NCI-H2171 treated with DMSO at 0.1 percent for 48 hours (cell line): ENCODE results near the gene FRMPD1.
"Not testable (repeated sequence)": the region's sequence is repeated elsewhere in the genome, so short reads cannot be mapped to it uniquely, and the experiment has no call there.

ENCODE experiments used
- DNase-seq: peaks from one replicate; lab custom pipeline; 2025; lab: John Stamatoyannopoulos, UW

FRMPD1 gene, protein sequence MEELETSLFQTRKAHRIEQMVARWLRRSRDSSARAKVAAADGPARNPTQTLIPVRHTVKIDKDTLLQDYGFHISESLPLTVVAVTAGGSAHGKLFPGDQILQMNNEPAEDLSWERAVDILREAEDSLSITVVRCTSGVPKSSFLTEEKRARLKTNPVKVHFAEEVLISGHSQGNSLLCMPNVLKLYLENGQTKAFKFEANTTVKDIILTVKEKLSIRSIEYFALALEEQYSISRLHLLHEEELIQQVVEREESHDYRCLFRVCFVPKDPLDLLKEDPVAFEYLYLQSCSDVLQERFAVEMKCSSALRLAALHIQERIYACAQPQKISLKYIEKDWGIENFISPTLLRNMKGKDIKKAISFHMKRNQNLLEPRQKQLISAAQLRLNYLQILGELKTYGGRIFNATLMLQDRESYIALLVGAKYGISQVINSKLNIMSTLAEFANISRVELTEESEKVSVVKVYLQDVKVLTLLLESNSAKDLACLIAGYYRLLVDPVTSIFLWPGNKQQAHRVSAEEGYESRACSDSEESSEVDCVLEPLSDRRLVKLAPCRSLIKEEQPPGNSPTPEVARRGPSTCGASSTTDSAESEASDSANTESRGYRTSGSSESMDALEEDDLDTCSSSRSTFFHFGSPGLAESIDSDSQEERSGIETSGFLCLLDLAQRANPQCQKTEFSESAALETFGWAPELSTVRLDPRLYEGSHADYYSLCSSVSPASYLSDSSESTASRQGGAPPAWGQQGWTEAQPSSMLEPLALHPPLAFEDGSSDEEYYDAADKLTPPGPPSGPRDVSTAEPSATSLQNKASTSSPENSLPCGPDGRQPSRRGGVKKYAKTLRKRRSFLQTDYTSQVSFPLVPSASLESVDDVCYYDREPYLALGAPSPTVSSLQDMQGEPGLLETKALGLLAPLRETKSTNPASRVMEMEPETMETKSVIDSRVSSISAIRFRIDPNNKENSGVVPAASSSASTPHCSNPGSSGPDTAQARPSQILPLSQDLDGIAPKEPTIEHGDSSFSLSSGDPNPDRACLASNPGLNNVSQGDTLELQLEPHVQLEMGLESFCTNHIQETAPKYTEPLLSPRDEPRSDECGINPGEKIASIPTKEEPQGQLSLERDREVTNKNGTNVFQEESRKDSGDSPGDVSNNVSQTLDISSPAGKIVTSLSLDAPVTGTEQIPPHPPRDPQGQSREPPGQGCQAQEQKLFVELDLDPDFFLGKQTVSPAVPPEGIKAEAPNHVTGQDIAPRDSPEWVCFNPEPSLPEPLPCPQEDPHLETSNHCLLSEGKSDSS (N-terminal part only)

DNA sequence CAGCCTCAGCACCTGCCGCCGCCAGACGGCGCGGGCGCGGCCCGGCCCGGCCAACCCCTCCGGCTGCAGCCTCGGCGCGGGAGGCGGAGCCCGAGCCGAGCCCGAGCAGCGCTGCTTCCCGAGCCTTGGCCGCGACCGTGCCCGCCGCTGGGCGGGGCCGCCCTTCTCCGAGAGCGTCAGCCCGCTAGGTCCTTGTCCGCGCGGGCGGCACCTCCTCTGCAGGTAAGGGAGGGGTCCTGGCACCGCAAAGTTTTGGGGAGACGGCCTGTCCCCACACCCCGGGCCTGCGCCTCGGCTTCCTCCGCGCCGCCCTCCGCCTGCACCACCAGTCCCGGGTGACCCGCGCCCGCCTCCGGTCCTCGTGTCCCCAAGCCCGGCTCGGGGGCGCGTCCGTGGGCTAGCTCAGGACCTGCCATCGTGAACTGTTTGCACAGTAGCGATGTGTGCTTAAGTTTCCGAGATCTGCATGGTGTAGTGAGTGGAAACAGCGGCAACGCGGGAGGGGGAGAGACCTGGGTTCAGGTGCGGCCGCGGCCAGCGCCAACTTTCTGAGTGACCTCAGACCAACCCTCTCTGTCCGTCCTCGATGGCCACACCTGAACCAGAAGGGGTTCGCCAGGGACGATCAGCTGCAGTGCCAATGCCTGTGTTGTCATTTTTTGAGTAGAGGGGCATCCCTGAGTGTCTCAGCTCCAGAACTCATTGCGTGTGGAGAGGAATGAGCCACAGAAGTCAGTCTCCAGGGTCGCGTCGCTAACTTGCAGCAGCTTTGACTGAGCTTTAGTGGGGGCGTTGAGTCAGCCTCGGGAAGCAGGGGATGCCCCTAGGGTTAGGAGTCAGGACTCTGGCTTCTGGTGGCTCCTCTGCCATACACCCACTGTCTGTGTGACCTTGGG, at the start of gene FRMPD1:
TSS of gene FRMPD1 (plus strand) at position 82 of the 896 bp plus-strand sequence. CDS start 41,688 bp downstream, outside the sequence.
- peak; percentile 44 for DNase-seq

DNA sequence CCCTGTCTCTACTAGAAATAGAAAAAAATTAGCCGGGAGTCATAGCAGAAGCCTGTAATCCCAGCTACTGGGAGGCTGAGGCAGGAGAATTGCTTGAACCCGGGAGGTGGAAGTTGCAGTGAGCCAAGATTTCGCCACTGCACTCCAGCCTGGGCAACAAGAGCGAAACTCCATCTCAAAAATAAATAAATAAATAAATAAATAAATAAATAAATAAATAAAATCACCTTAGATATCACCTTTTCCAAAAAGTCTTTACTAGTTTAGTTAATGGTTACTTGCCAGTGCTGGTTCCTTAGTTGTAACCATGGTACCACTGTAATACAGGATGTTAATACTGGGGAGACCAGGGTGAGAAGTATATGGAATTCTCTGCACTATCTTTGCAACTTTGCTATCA, 48.7 kb upstream of the FRMPD1 start:
- not testable (repeated sequence) for DNase-seq

DNA sequence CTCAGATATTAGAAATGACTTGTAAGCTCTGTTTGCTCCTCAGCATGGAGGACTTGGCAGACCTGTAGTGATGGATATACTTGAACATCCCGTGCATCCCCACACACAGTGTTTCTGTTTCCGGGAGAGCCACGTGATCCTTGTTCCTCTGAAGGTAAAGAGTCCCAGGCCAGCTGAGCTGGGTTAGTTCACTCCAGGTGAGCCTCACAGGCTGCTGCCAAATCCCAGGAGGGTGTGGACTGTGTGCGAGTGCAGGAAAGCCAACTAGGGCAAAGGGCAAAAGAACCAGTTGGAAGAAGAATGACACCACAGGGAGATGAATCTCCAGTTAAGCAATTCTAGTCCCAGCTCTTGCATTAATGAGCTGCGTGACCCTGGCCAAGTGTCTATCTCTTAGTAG, 47.9 kb upstream of the FRMPD1 start:
- DNase-seq = peak; percentile 76

DNA sequence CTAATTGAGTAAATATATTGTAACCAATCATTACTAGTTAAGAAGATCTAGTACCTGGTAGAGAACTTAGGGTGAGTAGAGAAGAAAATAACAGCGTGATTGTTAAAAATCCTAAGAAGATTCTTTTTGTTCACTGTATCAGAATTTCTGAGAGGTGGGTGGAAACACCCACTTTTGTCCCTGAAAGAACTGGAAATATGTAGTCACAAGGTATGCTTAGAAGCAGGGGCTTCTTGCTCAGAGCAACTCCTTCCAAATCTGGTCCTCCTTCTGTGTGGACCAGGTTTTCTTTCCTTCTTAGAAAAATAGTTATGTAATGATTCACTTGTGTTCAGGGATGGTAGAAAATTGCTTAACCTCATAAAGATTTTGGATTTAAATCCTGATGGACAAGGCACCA, 46.5 kb upstream of the FRMPD1 start:
- no peak for DNase-seq

DNA sequence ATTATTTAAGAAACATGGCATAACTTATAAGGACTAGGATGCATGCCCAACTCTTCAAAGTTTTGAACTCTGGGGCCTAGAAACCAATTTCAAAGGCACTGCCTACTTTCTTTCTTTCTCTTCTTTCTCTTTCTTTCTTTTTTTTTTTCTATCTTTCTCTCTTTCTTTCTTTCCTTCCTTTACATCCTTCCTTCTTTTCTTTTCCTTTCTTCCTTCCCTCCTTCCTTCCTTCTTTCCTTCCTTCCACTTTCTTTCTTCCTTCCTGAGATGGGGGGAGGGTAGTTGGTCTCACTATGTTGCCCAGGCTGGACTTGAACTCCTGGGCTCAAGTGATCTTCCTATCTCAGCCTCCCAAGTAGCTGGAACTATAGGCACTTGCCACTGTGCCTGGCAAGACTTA, 42.5 kb upstream of the FRMPD1 start:
- DNase-seq = no peak

DNA sequence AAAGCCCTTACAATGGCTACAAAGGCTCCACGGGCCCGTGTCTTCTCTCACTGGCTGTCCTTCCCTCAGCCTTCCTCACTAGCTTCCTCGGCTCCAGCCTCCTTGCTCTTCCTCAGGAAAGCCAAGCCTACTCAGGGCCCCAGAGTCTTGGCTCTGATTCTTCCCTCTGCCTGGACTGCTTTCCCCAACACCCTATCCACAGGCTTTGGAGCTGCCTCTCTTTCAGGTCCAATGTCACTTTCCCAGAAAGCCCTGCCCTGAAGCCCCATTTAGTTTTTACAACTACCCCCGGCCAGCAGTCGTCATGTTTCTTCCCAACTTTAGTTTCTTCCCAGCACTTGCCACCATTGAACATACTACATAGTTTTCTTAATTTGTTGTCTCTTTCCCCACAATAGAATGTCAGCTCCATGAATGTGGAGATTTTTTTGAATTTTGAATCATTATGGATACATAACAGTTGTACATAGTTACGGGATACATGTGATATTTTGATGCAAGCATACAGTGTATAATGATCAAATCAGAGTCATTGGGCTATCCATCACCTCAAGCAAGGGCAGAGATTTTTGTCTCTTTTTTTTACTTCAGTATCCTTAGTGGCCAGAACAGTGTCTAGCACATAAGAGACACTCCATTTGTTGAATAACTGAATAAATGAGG, 40.9 kb upstream of the FRMPD1 start:
- no peak for DNase-seq

DNA sequence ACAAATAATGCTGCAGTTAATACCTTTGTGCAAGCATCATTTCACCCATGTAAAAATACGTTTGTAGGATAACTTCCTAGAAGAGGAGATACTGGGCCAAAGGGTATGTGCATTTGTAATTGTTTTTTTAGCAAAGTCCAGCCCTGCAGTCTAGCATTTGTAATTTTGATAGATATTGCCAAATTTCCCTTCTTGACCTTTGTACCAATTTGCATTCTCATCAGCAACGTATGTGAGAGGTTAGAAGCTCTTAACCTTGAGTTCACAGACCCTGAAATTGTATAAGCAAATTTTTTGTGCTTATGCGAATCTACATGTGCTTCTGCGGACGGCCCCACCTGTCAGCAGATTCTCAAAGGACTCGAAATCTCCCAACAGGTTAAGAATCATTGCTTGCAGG, 39.7 kb upstream of the FRMPD1 start:
- no peak for DNase-seq

DNA sequence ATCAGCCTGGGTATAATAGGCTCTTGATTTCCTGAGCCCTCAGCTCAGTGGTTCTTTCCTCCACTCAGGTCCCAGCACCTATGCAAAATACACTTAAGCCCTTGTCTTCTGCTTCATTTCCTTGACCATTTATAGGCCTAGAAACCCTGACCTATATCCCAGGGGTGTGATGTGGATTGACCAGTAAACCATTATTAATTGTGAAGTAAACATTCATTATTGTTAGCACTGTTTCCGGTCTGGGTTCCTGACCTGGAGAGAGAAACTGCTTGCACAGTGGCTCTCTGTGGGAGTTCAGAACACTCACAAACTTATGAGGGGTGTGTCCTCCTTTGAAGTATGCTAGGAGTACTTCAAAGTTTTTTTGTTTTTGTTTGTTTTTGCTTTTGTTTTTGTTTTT, 38.8 kb upstream of the FRMPD1 start:
- DNase-seq = no peak

DNA sequence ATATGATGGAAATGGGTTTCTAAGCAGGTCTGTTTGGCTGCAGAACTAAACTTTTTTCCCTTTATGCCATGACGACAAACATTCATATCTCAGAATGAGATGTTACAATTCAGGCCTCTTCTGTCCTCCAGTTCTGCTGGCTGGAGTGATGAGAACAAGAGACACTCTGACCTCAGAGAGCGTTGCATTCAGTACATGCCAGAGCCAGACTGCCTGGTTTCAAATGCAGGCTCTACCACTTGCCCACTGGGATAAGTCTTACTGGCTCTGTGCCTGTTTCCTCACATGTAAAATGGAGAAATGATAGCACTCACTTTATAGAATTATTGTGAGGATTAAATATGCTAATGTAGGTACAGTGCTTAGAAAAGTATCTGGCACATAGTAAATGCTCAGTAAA, 33.6 kb upstream of the FRMPD1 start:
- no peak for DNase-seq

DNA sequence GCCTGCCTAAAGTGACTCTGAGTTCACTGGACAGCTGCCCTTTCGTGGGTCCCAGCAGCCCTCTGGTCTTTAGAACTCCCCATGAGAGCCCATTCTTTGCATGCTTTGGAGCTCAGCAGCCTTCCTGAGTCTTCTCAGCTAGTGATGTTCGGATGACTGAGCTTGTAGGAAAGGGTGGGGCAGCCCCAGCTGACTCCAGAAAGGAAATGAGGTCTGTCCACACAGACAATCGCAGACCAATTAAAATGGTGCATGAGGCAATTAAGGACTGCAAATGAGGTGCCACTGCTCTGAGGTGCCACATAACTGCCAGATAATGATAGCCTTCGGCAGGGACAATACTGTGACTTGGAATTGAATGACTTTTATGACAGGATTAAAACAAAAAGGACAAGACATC, 32.9 kb upstream of the FRMPD1 start:
- DNase-seq = no peak

DNA sequence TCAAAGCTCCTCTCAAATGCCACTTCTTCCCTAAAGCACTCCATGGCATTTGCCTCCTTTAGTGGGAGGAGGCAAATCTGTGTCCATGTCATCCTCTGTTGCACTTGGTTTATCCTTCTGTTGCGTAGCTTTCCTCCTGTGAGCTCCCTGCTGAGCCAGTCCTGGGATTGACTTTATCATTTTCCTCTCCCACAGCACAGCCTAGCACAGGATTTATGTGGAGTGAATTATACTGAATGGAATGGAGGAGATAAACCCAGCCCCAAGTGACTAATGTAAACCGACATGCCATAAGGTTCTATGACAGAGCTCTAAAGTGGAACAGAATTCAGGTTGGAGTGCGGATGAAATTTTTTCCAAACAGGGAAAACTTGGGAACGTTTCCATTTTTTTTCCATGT, 31.9 kb upstream of the FRMPD1 start:
- DNase-seq = no peak

DNA sequence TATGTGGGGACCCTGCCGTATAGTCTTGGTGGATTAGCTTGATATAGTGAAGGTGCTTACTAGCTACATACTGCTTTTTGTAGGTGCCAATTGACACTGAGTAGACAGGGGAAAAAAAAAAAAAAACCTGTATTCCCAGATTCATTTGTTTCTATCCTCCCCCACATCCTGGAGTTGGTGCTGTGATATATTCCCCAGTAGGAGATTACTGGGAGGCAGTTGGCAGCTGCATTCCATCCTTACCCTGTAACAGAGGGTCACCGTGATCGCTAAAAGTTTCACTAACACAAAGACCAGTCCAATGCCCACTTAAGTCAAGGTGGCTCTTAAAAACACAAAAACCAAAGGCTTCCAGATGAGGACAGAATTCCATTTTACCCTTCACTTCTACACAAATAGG, 30.9 kb upstream of the FRMPD1 start:
- DNase-seq = no peak

DNA sequence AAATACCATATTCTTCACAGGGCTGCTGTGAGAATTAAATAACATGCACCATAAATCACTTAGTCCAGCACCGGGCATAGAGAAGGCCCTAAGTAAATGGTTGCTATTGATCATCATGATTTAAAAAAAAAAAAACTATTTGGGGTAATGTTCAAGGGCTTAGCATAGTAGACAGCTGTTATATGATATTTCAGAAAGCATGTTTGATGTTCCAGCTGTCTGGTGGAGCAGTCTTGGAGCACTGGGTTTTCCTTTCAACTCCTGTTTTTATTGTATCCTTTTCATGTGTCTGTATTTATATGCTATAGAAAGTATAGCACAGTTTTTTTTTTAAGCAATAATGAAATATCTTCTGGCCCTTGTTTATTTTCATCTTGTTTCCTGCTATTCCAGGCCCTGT, 30.4 kb upstream of the FRMPD1 start:
- DNase-seq = peak; percentile 36

DNA sequence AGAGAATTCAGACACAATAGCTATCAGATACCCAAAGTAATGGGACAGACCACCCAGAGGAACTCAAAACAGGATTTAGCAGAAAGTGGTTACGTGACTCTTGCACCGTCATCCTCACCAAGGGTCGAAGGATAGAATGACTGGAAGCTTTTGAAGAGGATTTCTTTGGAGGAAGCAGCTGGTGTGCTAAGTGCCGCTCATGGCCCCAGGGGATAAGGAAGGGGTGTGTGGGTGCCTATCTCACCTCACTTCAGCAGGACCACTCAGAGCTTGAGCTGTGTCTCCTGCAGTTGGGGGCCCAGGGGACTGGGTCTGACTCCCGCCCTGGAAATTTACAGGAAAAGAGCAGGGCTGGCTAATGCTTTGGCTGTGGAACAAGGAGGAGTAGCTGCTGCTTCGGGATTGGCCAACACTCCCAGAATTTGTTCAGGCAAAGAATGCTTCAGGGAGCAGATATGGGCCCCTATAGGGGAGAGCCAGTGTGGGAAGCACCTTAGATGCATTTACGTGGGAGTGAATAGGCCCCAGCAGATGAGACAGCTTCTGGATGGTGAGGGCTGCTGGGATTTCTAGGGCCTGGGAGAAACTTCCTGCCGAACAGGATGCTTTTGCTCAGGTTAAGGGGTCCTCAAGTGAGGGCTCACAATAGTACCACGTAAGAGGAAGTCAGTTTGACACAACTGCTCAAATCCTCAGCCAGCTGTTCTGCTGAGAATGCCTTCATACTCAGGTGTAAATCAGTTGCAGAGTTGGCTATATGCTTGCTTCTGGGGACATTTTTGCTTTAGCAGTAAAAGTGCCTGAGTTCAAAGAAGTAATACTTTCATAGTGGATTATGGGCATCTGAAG, 29.3 kb upstream of the FRMPD1 start:
- peak; percentile 63 for DNase-seq

DNA sequence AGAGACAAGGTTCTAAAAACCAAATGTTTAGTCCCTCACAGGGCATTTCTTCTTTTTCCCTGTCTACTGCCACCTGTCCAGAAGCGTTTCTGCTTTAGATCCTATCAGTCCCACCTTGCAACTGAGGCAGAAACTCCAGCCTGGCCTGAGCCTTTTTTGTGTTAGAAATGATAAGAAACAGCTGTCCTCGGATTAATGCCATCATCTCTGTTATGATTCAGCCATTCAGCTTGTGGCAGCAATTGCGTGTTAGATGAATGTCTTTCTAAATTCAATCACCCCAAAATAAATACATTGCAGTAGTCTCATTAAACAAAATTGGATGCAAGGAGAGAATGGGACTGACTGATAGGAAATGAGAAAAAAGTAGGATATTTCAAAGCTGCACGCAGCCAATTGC, 28.3 kb upstream of the FRMPD1 start:
- DNase-seq = no peak

DNA sequence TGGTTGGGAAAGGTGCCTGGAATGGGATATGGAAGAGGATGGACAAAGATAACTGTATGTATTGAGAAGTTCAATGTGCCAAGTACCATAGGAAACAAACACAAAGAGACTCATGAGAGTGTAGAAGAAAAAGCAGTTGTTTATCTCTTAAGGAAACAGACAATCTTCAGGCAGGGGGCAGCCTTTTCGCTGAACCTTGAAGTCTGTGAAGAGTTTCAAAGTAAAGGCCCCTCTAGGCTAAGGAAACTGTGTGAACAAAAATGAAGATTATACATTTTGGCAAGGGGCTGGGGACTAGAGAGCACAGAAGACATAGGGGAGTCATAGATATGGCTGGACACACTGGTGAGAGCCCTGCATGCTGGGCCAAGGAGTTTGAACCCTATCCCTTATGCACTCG, 27.5 kb upstream of the FRMPD1 start:
- no peak for DNase-seq

DNA sequence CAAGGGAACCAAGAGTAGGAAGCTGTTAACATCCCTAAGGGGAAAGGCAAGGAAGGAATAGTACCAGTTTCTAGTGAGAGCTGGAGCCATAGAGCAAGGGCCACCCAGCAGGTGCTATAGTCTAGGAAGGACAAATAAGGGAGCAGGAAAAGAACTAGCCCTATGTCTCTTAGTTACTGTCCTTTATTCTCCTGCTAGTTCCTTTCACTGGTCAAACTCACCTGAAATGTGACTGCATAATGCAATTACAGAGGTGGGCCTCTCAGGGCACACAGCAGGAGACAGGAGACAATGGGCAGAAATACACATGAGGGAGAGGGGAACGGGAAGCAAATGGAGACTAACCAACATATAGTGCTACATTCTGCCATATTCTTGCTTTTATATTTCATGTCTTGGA, 26.7 kb upstream of the FRMPD1 start:
- no peak for DNase-seq

DNA sequence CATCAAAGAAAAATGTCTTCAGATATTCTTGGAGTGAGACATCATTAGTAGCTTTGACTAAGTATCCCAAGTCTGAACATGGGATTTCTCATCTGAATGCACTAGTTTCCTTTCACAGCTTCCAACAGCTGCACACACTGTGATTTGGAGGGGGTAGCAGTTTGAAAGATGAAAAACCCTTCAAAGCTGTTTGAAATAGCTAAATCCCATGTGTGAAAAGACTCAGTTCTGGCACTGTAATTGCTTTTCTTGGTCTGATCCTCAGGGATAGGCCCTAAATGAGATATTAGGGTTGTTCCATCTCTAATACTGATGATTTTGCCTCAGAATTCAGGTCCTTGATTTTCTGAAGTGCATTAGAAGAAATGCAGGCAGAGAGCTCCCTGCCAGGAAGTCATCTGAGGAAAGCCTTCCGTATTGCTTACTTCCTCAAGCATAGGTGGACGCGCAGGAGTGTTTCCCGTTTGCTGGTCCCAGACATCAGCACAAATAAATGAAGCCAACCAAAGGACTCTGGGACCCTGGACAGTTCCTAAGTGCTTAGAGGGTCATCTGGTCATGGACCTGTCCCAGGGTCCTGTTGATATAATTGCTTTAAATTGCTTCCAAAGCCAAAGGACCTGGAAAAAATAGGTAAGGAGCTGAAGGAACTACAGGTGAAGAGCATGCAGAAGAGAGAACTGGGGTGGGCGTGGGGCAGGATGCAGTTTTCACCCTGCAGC, 25.6 kb upstream of the FRMPD1 start:
- no peak for DNase-seq

DNA sequence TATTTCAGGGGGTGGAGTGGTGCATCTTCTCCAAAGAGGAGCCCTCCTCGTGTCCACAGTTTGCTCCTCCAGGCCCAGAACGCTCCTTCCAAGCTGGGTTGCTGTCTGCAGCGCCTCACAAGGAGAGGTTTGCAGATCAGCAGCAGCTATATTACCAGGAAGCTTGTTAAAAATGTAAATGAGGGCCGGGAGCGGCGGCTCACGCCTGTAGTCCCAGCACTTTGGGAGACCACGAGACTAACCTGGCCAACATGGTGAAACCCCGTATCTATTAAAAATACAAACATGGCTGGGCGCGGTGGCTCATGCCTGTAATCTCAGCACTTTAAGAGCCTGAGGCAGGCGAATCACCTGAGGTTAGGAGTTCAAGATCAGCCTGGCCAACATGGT, 25.0 kb upstream of the FRMPD1 start:
- DNase-seq = no peak
